Keratinocyte (primary cell): ENCODE results near the gene EZH2.

Experiments
- CTCF ChIP-seq, 3 experiments: IDR thresholded peaks in 1 of 3; conservative IDR thresholded peaks in 1 of 3; optimal IDR thresholded peaks in 1 of 3; 2 replicates in 2 of 3; 3 replicates in 1 of 3; pipeline versions ENCODE3 to v1.5.1; 2011; ENCODE audit warnings: low read length in 3 of 3, mild to moderate bottlenecking in 3 of 3, moderate library complexity in 2 of 3, control low read depth in 1 of 3, inconsistent platforms in 1 of 3; ENCODE audit not compliant: insufficient read depth in 2 of 3; ENCODE audit errors: extremely low read depth in 1 of 3
- EZH2 ChIP-seq: IDR thresholded peaks from one replicate; pipeline ENCODE4 v1.6.1; 2012; ENCODE audit warnings: inconsistent platforms, mild to moderate bottlenecking, low read length, moderate library complexity

- TF ChIP-seq CTCF (optimal IDR thresholded peaks at IDR 0.05 in 1 of 3, IDR thresholded peaks at IDR 0.05 in 1 of 3, conservative IDR thresholded peaks at IDR 0.05 in 1 of 3; ENCODE audit: extremely low read depth in 1 of 3, insufficient read depth in 2 of 3, low read length in 3 of 3) (no peak), EZH2 (no peak)
Observed at GRCh38 chr7:148882841-148883265, 1.2 kb downstream of the EZH2 start.
